ENCODE measurements around the gene CRYGD. TPM values are rescaled to one million over a fixed set of nuclear protein-coding genes. Genes with fewer than 3 reads are reported as not detected.
"Not testable (repeated sequence)": the region's sequence is repeated elsewhere in the genome, so short reads cannot be mapped to it uniquely, and the experiment has no call there.

CRYGD gene
- total RNA-seq, 2 donors from 2014 or later, result not detected

DNA sequence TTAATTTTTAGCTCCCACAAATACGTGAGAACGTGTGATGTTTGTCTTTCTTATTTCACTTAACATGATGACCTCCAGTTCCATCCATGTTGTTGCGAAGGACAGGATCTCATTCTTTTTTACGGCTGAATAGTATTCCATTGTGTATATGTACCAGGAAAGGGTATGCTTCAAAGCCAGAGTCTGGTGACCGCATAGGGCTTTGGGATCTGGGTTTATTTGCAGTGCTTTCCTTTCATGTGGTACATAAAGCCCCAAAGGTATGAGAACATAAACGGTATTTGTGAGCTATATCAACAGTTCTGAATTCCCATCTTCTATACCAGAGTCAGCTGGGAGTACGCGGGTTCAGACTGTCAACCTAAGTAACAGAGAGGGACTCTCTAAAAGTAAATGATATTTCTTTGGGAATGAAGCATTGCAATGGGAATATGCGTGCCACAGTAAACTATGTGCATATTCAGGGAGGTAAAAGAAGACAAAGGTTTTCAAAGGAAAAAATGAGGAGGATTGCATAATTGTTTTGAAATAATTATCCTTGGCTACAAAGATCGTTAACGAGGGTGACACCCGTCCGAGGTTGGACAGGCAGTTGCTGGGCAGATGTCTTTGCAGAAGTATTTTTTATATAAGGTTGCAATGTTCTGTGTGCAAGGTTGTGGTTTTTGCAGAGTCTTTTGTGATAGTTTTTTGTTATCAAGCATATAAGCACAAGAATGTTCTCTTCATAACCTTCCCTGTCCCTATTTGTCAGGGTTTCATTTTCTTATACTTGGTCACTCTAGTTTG, 24.4 kb downstream of the CRYGD start:
- H3K9me3 ChIP-seq, result no peaks in the 10 kb centered on the region

DNA sequence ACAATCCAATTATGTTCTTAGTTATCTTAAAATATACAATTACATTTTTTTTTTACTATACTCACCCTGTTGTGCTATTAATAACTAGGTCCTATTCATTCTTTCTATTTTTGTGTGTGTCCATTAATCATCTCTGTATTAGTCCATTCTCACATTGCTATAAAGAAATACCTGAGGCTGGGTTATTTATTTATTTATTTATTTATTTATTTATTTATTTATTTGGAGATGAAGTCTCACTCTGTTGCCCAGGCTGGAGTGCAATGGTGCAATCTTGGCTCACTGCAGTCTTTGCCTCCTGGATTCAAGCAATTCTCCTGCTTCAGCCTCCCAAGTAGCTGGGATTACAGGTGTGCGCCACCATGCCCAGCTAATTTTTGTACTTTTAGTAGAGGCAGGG, 25.6 kb downstream of the CRYGD start:
- not testable (repeated sequence) for H3K27me3 ChIP-seq (replicated peaks; ENCODE audit: insufficient read depth); H3K27ac ChIP-seq; H3K9me3 ChIP-seq; H3K4me1 ChIP-seq (ENCODE audit: control insufficient read depth in 1 of 2, low read depth in 2 of 2); H3K36me3 ChIP-seq; H3K4me3 ChIP-seq; DNase-seq (ENCODE audit: low spot score); ATAC-seq (ENCODE audit: insufficient number of reproducible peaks, low FRiP score, low read depth)

More for the DNA sequence above, 24.4 kb downstream of the CRYGD start:
- DNase-seq (ENCODE audit: low spot score) (no peak), ATAC-seq (ENCODE audit: insufficient number of reproducible peaks, low FRiP score, low read depth) (no peak)
- H3K27me3 ChIP-seq (replicated peaks; ENCODE audit: insufficient read depth), result no peaks in the 10 kb centered on the region
- no peak overlapping the region for H3K4me3 ChIP-seq
- TF ChIP-seq, protein P1, sequence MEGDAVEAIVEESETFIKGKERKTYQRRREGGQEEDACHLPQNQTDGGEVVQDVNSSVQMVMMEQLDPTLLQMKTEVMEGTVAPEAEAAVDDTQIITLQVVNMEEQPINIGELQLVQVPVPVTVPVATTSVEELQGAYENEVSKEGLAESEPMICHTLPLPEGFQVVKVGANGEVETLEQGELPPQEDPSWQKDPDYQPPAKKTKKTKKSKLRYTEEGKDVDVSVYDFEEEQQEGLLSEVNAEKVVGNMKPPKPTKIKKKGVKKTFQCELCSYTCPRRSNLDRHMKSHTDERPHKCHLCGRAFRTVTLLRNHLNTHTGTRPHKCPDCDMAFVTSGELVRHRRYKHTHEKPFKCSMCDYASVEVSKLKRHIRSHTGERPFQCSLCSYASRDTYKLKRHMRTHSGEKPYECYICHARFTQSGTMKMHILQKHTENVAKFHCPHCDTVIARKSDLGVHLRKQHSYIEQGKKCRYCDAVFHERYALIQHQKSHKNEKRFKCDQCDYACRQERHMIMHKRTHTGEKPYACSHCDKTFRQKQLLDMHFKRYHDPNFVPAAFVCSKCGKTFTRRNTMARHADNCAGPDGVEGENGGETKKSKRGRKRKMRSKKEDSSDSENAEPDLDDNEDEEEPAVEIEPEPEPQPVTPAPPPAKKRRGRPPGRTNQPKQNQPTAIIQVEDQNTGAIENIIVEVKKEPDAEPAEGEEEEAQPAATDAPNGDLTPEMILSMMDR (IDR thresholded peaks at IDR 0.05), result no peak
- no peaks in the 10 kb centered on the region for H3K4me1 ChIP-seq (ENCODE audit: control insufficient read depth in 1 of 2, low read depth in 2 of 2)
- no peaks in the 10 kb centered on the region for H3K36me3 ChIP-seq
- H3K27ac ChIP-seq, result no peak overlapping the region

- Histone ChIP-seq H3K4me1 (ENCODE audit: control insufficient read depth in 1 of 2, low read depth in 2 of 2) (no peaks in the 10 kb centered on the region), H3K27ac (no peak overlapping the region), H3K36me3 (no peaks in the 10 kb centered on the region), H3K27me3 (replicated peaks; ENCODE audit: insufficient read depth) (no peaks in the 10 kb centered on the region), H3K4me3 (no peak overlapping the region), H3K9me3 (no peaks in the 10 kb centered on the region)
- no peak for ATAC-seq (ENCODE audit: insufficient number of reproducible peaks, low FRiP score, low read depth)
- DNase-seq (ENCODE audit: low spot score), result no peak
- TF ChIP-seq, protein P1 (IDR thresholded peaks at IDR 0.05), result no peak
Observed at GRCh38 chr2:208098267-208098666, 26.1 kb downstream of the CRYGD start.

GRCh38 chr2:208097801-208098200, 26.5 kb downstream of the CRYGD start:
- ATAC-seq (ENCODE audit: insufficient number of reproducible peaks, low FRiP score, low read depth) (no peak), DNase-seq (ENCODE audit: low spot score) (no peak)
- TF ChIP-seq, protein P1 (IDR thresholded peaks at IDR 0.05), result no peak
- no peaks in the 10 kb centered on the region for H3K36me3 ChIP-seq
- no peak overlapping the region for H3K27ac ChIP-seq
- H3K27me3 ChIP-seq (replicated peaks; ENCODE audit: insufficient read depth), result no peaks in the 10 kb centered on the region
- no peaks in the 10 kb centered on the region for H3K4me1 ChIP-seq (ENCODE audit: control insufficient read depth in 1 of 2, low read depth in 2 of 2)
- no peak overlapping the region for H3K4me3 ChIP-seq
- no peaks in the 10 kb centered on the region for H3K9me3 ChIP-seq

- H3K27ac ChIP-seq, result no peak overlapping the region
- ATAC-seq (ENCODE audit: insufficient number of reproducible peaks, low FRiP score, low read depth) (no peak), DNase-seq (ENCODE audit: low spot score) (no peak)
- no peaks in the 10 kb centered on the region for H3K9me3 ChIP-seq
- no peaks in the 10 kb centered on the region for H3K27me3 ChIP-seq (replicated peaks; ENCODE audit: insufficient read depth)
- no peak overlapping the region for H3K4me3 ChIP-seq
- no peaks in the 10 kb centered on the region for H3K36me3 ChIP-seq
- TF ChIP-seq, protein P1 (IDR thresholded peaks at IDR 0.05), result no peak
- H3K4me1 ChIP-seq (ENCODE audit: control insufficient read depth in 1 of 2, low read depth in 2 of 2), result no peaks in the 10 kb centered on the region
Observed at GRCh38 chr2:208097313-208097712, 27.0 kb downstream of the CRYGD start.

DNA sequence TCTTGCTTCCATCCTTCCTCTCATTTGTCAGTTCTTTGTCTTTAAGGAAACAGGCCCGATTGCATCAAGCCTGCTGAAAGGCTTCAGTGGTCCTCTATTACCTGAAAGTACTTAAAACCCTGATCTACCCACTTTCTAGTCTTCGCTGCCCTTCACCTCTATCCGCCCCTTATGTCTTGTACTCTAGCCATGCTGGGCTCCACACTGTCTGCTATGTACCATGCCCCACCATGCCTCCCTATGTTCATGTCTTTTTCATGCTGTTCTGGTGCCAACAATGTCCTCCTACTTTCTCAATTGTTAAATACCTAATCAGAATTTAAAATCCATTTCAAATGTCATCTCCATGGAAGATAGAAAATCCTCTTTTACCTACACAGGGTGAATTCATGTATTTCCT, 28.2 kb downstream of the CRYGD start:
- H3K9me3 ChIP-seq, result no peaks in the 10 kb centered on the region
- no peak for DNase-seq (ENCODE audit: low spot score)
- ATAC-seq (ENCODE audit: insufficient number of reproducible peaks, low FRiP score, low read depth), result no peak
- no peaks in the 10 kb centered on the region for H3K36me3 ChIP-seq
- TF ChIP-seq, protein P1 (IDR thresholded peaks at IDR 0.05), result no peak
- no peaks in the 10 kb centered on the region for H3K4me1 ChIP-seq (ENCODE audit: control insufficient read depth in 1 of 2, low read depth in 2 of 2)
- H3K27me3 ChIP-seq (replicated peaks; ENCODE audit: insufficient read depth), result no peaks in the 10 kb centered on the region
- H3K4me3 ChIP-seq, result no peak overlapping the region
- no peak overlapping the region for H3K27ac ChIP-seq

Measured in thoracic aorta (tissue), 2 donors.